ENCODE measurements around the gene DIRAS1. TPM values are rescaled to one million over a fixed set of nuclear protein-coding genes. Genes with fewer than 3 reads are reported as not detected.

DIRAS1 gene
- total and polyA plus RNA-seq, 5 donors = 155 to 176 (median 170) TPM

DNA sequence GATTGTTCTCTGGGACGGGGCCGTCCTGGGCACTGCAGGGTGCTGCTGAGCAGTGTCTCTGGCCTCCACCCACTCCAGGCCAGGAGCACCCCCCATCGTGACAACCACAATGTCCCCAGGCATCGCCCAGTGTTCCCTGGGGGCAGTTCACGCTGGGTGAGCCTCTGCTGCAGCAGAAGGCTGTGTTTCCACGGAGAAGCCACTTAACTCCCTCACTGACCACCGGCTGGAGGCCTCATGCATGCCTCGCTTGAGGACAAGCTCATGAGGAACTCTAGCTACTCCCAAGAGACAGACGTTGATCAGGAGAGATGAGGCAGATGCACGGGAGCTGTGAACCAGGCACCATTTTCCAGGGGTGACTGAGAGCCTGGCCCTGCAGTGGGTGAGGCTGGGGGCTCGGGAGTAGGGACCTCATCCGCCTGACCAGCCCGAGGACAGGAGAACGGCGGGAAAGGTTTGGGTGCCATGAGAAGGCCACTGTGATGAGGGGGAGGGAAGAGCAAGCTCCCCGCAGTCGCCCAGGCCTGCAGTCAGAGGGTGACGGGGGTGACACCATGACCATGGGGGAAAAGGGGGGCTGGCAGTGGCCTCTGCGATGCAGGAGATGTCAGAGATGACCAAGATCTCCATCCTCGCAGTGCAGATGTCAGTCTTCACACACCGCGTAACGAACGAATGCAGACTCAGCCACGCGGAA is 13.6 kb upstream of the DIRAS1 start:
- WGBS = 90% methylated on average over 26 of the region's 26 CpGs
- H3K9me3 ChIP-seq (ENCODE audit: control insufficient read depth, low read length) = no peaks in the 10 kb centered on the region
- no peak overlapping the region for H3K27ac ChIP-seq (ENCODE audit: low read length)
- intact Hi-C loops (cut with DNase I) = loop anchor here in 1 of 4 donors (5.0 kb wide), 1 partner anchor 72 kb away; no protein-coding TSS in a partner anchor
- DNase-seq = no peak
- H3K4me1 ChIP-seq (ENCODE audit: control insufficient read depth, insufficient read depth, low read length) = peaks cover 3% of the 10 kb centered on the region
- no peaks in the 10 kb centered on the region for H3K27me3 ChIP-seq (ENCODE audit: control insufficient read depth, insufficient read depth)
- no peak overlapping the region for H3K4me3 ChIP-seq (ENCODE audit: low read length)
- ATAC-seq = no peak

- Histone ChIP-seq H3K4me3 (ENCODE audit: low read length) (no peak overlapping the region), H3K9me3 (ENCODE audit: control insufficient read depth, low read length) (no peaks in the 10 kb centered on the region), H3K4me1 (ENCODE audit: control insufficient read depth, insufficient read depth, low read length) (peaks cover under 1% of the 10 kb centered on the region), H3K27me3 (ENCODE audit: control insufficient read depth, insufficient read depth) (no peaks in the 10 kb centered on the region), H3K27ac (ENCODE audit: low read length) (no peak overlapping the region)
- intact Hi-C loops (cut with DNase I) = loop anchor here in 1 of 4 donors (5.0 kb wide), 1 partner anchor 72 kb away; no protein-coding TSS in a partner anchor
- WGBS = 86% methylated on average over 35 of the region's 35 CpGs
- DNase-seq (no peak), ATAC-seq (no peak)
Measured at GRCh38 chr19:2733930-2734588, 12.9 kb upstream of the DIRAS1 start.

DNA sequence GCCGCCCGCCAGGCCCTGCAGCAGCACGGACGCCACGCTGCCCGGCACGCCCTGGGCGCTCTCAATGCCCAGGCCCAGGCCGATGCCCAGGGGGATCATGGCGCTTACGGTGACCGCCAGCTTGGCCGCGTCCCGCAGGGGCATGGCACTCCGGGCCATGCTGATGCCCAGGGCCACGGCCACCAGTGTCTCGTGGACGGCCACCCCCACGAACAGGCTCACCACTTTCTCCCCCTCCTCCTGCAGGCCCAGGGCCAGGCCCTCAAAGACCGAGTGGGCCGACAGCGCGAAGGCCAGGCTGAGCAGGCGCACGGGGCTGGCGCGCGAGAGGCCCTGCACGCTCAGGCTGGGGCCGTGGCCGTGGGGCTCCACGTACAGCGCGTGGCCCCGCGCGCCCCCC is 11.7 kb upstream of the DIRAS1 start:
- DNase-seq = no peak

GRCh38 chr19:2732157-2732725 is 11.1 kb upstream of the DIRAS1 start:
- no peak overlapping the region for H3K27ac ChIP-seq (ENCODE audit: low read length)
- intact Hi-C loops (cut with DNase I) = loop anchor here in 1 of 4 donors (5.0 kb wide), 1 partner anchor 70 kb away; no protein-coding TSS in a partner anchor
- H3K4me1 ChIP-seq (ENCODE audit: control insufficient read depth, insufficient read depth, low read length) = no peaks in the 10 kb centered on the region
- DNase-seq (no peak), ATAC-seq (no peak)
- H3K4me3 ChIP-seq (ENCODE audit: low read length) = no peak overlapping the region
- H3K9me3 ChIP-seq (ENCODE audit: control insufficient read depth, low read length) = no peaks in the 10 kb centered on the region
- no peaks in the 10 kb centered on the region for H3K27me3 ChIP-seq (ENCODE audit: control insufficient read depth, insufficient read depth)
- WGBS = 95% methylated on average over 33 of the region's 33 CpGs

More for the DNA sequence above, 11.7 kb upstream of the DIRAS1 start:
- Histone ChIP-seq H3K27ac (ENCODE audit: low read length) (no peak overlapping the region), H3K27me3 (ENCODE audit: control insufficient read depth, insufficient read depth) (no peaks in the 10 kb centered on the region), H3K4me1 (ENCODE audit: control insufficient read depth, insufficient read depth, low read length) (no peaks in the 10 kb centered on the region), H3K4me3 (ENCODE audit: low read length) (no peak overlapping the region), H3K9me3 (ENCODE audit: control insufficient read depth, low read length) (no peaks in the 10 kb centered on the region)
- intact Hi-C loops (cut with DNase I) = loop anchor here in 1 of 4 donors (5.0 kb wide), 1 partner anchor 71 kb away; no protein-coding TSS in a partner anchor
- WGBS = 95% methylated on average over 38 of the region's 38 CpGs
- ATAC-seq = no peak

DNA sequence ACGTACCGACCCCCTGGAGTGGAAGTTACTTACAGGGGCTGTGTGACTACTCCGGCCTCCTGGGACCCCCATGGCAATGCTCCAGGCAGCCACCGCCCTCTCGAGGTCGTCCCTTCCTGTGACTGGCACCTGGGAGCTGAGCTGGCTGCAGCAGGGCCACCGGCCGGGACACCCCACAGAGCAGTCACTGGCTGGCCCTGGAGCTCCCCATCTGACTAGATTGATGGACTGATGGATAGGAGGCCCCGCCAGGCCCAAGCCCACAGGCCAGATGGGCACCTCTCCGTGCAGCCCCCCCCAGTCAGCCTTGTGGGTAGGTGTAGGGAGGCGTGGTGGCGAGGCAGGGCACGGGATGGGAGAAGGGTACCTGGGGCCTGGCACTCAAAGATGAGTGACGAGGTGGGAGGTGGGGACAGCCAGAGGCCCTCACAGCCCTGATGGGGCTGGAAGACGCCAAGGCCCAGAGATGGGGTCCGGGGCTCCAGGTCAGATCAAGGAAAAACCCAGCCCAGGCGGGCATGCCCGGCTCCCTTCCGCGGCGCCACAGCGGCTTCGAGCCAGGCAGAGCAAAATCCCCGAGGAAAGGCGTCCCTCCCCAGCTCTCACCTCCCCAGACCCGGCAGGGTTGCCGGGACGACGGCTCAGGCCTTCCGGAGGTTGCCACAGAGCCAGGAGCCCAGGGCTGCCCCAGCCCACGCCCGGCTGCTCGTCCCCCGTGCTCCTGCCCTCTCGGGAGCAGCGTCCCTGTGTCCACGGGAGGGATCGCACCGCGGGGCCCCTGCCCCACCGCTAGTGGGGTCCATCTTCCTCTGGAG is 10.2 kb upstream of the DIRAS1 start:
- no peaks in the 10 kb centered on the region for H3K9me3 ChIP-seq (ENCODE audit: control insufficient read depth, low read length)
- 87% methylated on average over 41 of the region's 41 CpGs for WGBS
- ATAC-seq = no peak
- H3K27me3 ChIP-seq (ENCODE audit: control insufficient read depth, insufficient read depth) = no peaks in the 10 kb centered on the region
- no peak overlapping the region for H3K27ac ChIP-seq (ENCODE audit: low read length)
- H3K4me1 ChIP-seq (ENCODE audit: control insufficient read depth, insufficient read depth, low read length) = no peaks in the 10 kb centered on the region
- intact Hi-C loops (cut with DNase I) = loop anchor here in 1 of 4 donors (5.0 kb wide), 1 partner anchor 69 kb away; no protein-coding TSS in a partner anchor
- DNase-seq = peak in 1 of 3 donors; percentile 36
- no peak overlapping the region for H3K4me3 ChIP-seq (ENCODE audit: low read length)

DNA sequence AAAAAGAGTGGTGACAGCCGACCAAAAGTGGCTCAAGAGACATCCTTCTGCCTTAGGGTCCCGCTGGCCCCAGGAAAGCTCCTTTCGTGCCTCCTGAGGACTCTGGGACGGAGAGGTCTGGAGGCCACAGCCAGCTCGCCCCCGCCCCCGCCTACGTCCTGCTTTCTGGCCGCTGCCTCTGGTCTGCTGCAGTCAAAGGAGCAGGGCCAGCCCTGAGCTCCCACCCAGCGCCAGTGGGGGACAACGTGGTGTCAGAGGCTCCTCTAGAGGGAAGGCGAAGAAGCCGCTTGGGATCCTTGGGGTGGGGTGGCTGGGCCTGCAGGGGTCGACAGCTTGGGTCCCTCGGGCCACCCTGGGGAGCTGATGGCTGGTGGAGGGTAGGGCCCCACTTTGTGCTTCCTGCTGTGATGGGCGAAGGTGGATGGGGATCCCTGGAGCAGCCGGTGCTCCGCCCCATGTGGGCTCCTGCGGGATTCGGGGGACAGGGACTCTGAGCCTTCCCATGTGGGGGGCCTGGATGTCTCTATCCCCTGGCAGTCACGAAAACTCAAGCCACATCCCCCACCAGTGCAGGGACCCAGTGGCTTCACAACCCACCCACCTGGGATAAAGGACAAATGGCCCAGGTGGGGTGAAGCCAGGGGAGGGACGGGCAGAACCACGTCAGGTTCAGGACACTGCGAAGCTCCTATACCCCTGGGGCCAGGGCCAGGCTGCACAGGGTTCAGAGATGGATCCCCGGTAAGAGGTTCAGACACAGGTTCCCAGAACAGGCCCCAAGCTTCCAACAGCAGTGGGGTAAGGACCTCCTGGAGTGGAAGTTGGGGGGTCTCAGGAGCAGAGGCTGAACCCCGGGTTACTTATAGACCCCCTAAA is 9.0 kb upstream of the DIRAS1 start:
- no peaks in the 10 kb centered on the region for H3K27me3 ChIP-seq (ENCODE audit: control insufficient read depth, insufficient read depth)
- WGBS = 87% methylated on average over 26 of the region's 26 CpGs
- intact Hi-C loops (cut with DNase I) = loop anchor here in 1 of 4 donors (5.0 kb wide), 1 partner anchor 68 kb away; no protein-coding TSS in a partner anchor
- no peaks in the 10 kb centered on the region for H3K4me1 ChIP-seq (ENCODE audit: control insufficient read depth, insufficient read depth, low read length)
- H3K4me3 ChIP-seq (ENCODE audit: low read length) = no peak overlapping the region
- DNase-seq (no peak), ATAC-seq (no peak)
- H3K9me3 ChIP-seq (ENCODE audit: control insufficient read depth, low read length) = no peaks in the 10 kb centered on the region
- H3K27ac ChIP-seq (ENCODE audit: low read length) = no peak overlapping the region

DNA sequence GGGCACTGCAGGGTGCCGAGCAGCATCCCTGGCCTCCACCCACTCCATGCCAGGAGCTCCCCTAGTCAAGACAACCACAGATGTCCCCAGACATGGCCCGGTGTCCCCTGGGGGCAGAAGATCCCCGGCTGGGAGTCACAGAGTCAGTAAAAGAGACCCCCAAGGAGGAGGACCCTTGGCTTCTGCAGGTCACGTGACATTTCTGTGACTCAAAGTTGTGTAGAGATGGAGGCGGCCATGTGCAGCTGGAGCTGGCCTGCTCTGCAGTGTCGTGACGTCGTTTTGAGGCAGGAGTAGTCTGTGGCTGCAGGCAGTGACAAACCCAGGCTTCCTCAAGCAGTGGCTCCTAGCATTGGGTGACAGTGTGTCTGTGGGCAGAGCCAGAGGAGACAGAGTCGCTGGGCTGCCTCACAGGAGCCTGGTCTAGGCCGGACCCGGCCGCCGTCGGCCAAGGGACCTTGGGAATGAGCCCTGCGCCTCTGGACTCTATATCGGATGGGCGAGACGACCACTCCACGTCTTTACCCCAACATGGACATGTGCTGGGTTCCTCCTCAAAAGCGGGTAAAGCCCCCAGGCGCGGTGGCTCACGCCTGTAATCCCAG is 7.7 kb upstream of the DIRAS1 start:
- Histone ChIP-seq H3K27me3 (ENCODE audit: control insufficient read depth, insufficient read depth) (no peaks in the 10 kb centered on the region), H3K4me3 (ENCODE audit: low read length) (no peak overlapping the region), H3K4me1 (ENCODE audit: control insufficient read depth, insufficient read depth, low read length) (peaks cover under 1% of the 10 kb centered on the region), H3K27ac (ENCODE audit: low read length) (no peak overlapping the region), H3K9me3 (ENCODE audit: control insufficient read depth, low read length) (no peaks in the 10 kb centered on the region)
- ATAC-seq = no peak
- intact Hi-C loops (cut with DNase I) = no loop called here
- 84% methylated on average over 23 of the region's 23 CpGs for WGBS
- DNase-seq = no peak

DNA sequence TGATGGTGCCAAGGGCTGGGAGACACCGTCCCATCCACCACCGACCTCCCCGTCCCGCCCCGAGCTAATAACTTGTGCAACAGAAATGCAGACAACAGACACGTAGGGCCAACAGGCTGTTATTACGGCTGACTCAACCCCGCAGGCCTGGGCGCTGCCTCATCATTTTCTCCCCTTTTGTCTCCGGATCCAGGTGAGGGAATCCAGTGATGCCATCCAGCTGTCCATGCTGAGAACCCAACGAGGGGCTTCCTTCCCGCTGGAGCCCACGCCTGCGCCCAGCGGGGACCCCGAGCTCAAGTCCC is 6.4 kb upstream of the DIRAS1 start:
- Histone ChIP-seq H3K27ac (ENCODE audit: low read length) (no peak overlapping the region), H3K9me3 (ENCODE audit: control insufficient read depth, low read length) (no peaks in the 10 kb centered on the region), H3K4me3 (ENCODE audit: low read length) (no peak overlapping the region), H3K27me3 (ENCODE audit: control insufficient read depth, insufficient read depth) (no peaks in the 10 kb centered on the region), H3K4me1 (ENCODE audit: control insufficient read depth, insufficient read depth, low read length) (peaks cover 2% of the 10 kb centered on the region)
- ATAC-seq = no peak
- DNase-seq = no peak
- WGBS = 64% methylated on average over 16 of the region's 16 CpGs
- intact Hi-C loops (cut with DNase I) = no loop called here

- Histone ChIP-seq H3K4me1 (ENCODE audit: control insufficient read depth, insufficient read depth, low read length) (peaks cover 5% of the 10 kb centered on the region), H3K4me3 (ENCODE audit: low read length) (no peak overlapping the region), H3K9me3 (ENCODE audit: control insufficient read depth, low read length) (no peaks in the 10 kb centered on the region), H3K27ac (ENCODE audit: low read length) (no peak overlapping the region), H3K27me3 (ENCODE audit: control insufficient read depth, insufficient read depth) (no peaks in the 10 kb centered on the region)
- DNase-seq = peak in 1 of 3 donors; percentile 36
- WGBS = 17% methylated on average over 26 of the region's 26 CpGs
- intact Hi-C loops (cut with DNase I) = no loop called here
- no peak for ATAC-seq
Measured at GRCh38 chr19:2726904-2727639, 5.9 kb upstream of the DIRAS1 start.

Measured in right cardiac atrium (tissue), 5 donors.